ENCODE measurements around the gene KDM4C. TPM values are rescaled to one million over a fixed set of nuclear protein-coding genes. Genes with fewer than 3 reads are reported as not detected.
A peak's percentile ranks its signal among the peaks of the same experiment; 100 is the strongest.
"Not testable (repeated sequence)": the region's sequence is repeated elsewhere in the genome, so short reads cannot be mapped to it uniquely, and the experiment has no call there.

The KDM4C gene
- total RNA-seq, 1 experiment from 2014 or later, result 17.0 TPM

GRCh38 chr9:6806318-6806717 lies 48.5 kb downstream of the KDM4C start:
- H3K27me3 ChIP-seq; H3K9me3 ChIP-seq (replicated peaks); H3K4me1 ChIP-seq; H3K36me3 ChIP-seq; H3K27ac ChIP-seq; DNase-seq; H3K4me3 ChIP-seq: not testable (repeated sequence)

GRCh38 chr9:6807669-6808068 lies 49.9 kb downstream of the KDM4C start:
- not testable (repeated sequence) for H3K4me3 ChIP-seq, DNase-seq

GRCh38 chr9:6811436-6811835 lies 53.7 kb downstream of the KDM4C start:
- no peak for DNase-seq
- no peak overlapping the region for H3K27ac ChIP-seq
- H3K27me3 ChIP-seq, result no peaks in the 10 kb centered on the region

More at GRCh38 chr9:6807669-6808068, 49.9 kb downstream of the KDM4C start:
- not testable (repeated sequence) for H3K27me3 ChIP-seq; H3K36me3 ChIP-seq; H3K9me3 ChIP-seq (replicated peaks); H3K27ac ChIP-seq; H3K4me1 ChIP-seq

GRCh38 chr9:6816581-6816980 lies 58.8 kb downstream of the KDM4C start:
- Histone ChIP-seq H3K9me3 (replicated peaks) (no peaks in the 10 kb centered on the region), H3K4me1 (no peaks in the 10 kb centered on the region), H3K27ac (no peak overlapping the region), H3K4me3 (no peak overlapping the region), H3K36me3 (no peaks in the 10 kb centered on the region), H3K27me3 (no peaks in the 10 kb centered on the region)
- no peak for DNase-seq

More at GRCh38 chr9:6811436-6811835, 53.7 kb downstream of the KDM4C start:
- Histone ChIP-seq H3K4me3 (no peak overlapping the region), H3K36me3 (no peaks in the 10 kb centered on the region), H3K4me1 (no peaks in the 10 kb centered on the region), H3K9me3 (replicated peaks) (no peaks in the 10 kb centered on the region)

GRCh38 chr9:6818292-6818922 lies 60.6 kb downstream of the KDM4C start:
- no peak for DNase-seq
- Histone ChIP-seq H3K36me3 (no peaks in the 10 kb centered on the region), H3K27me3 (no peaks in the 10 kb centered on the region), H3K27ac (no peak overlapping the region), H3K4me1 (no peaks in the 10 kb centered on the region), H3K4me3 (no peak overlapping the region), H3K9me3 (replicated peaks) (no peaks in the 10 kb centered on the region)

GRCh38 chr9:6819112-6819511 lies 61.3 kb downstream of the KDM4C start:
- H3K9me3 ChIP-seq (replicated peaks), result no peaks in the 10 kb centered on the region
- no peak for DNase-seq
- H3K27me3 ChIP-seq, result no peaks in the 10 kb centered on the region
- no peaks in the 10 kb centered on the region for H3K36me3 ChIP-seq
- H3K4me3 ChIP-seq, result no peak overlapping the region
- no peak overlapping the region for H3K27ac ChIP-seq
- H3K4me1 ChIP-seq, result no peaks in the 10 kb centered on the region

- H3K4me3 ChIP-seq, result no peak overlapping the region
- H3K9me3 ChIP-seq (replicated peaks), result no peaks in the 10 kb centered on the region
- no peaks in the 10 kb centered on the region for H3K27me3 ChIP-seq
- DNase-seq, result no peak
- H3K27ac ChIP-seq, result no peak overlapping the region
- H3K4me1 ChIP-seq, result no peaks in the 10 kb centered on the region
- H3K36me3 ChIP-seq, result no peaks in the 10 kb centered on the region
Observed at GRCh38 chr9:6819529-6819928, 61.8 kb downstream of the KDM4C start.

- no peak for DNase-seq
- no peak overlapping the region for H3K27ac ChIP-seq
- H3K36me3 ChIP-seq, result no peaks in the 10 kb centered on the region
- no peaks in the 10 kb centered on the region for H3K9me3 ChIP-seq (replicated peaks)
- H3K4me1 ChIP-seq, result no peaks in the 10 kb centered on the region
- H3K27me3 ChIP-seq, result no peaks in the 10 kb centered on the region
- H3K4me3 ChIP-seq, result no peak overlapping the region
Observed at GRCh38 chr9:6822696-6823095, 64.9 kb downstream of the KDM4C start.

- DNase-seq, result peak; percentile 8 to 70
- Histone ChIP-seq H3K27me3 (no peaks in the 10 kb centered on the region), H3K4me1 (no peaks in the 10 kb centered on the region), H3K36me3 (no peaks in the 10 kb centered on the region), H3K9me3 (replicated peaks) (no peaks in the 10 kb centered on the region), H3K4me3 (no peak overlapping the region), H3K27ac (no peak overlapping the region)
Observed at GRCh38 chr9:6827439-6828145, 69.8 kb downstream of the KDM4C start.

- Histone ChIP-seq H3K27ac (no peak overlapping the region), H3K9me3 (replicated peaks) (no peaks in the 10 kb centered on the region), H3K4me1 (no peaks in the 10 kb centered on the region), H3K27me3 (no peaks in the 10 kb centered on the region), H3K36me3 (no peaks in the 10 kb centered on the region), H3K4me3 (no peak overlapping the region)
- DNase-seq, result no peak
Observed at GRCh38 chr9:6829027-6829426, 71.3 kb downstream of the KDM4C start.

GRCh38 chr9:6829536-6829935 lies 71.8 kb downstream of the KDM4C start:
- Histone ChIP-seq H3K9me3 (replicated peaks) (no peaks in the 10 kb centered on the region), H3K27me3 (no peaks in the 10 kb centered on the region), H3K4me1 (no peaks in the 10 kb centered on the region), H3K4me3 (no peak overlapping the region), H3K36me3 (no peaks in the 10 kb centered on the region), H3K27ac (no peak overlapping the region)
- DNase-seq, result no peak

GRCh38 chr9:6833518-6834192 lies 75.9 kb downstream of the KDM4C start:
- H3K27ac ChIP-seq, result no peak overlapping the region
- no peak overlapping the region for H3K4me3 ChIP-seq
- H3K4me1 ChIP-seq, result no peaks in the 10 kb centered on the region
- no peaks in the 10 kb centered on the region for H3K9me3 ChIP-seq (replicated peaks)
- no peaks in the 10 kb centered on the region for H3K27me3 ChIP-seq
- H3K36me3 ChIP-seq, result no peaks in the 10 kb centered on the region
- no peak for DNase-seq

- Histone ChIP-seq H3K4me1 (no peaks in the 10 kb centered on the region), H3K27ac (no peak overlapping the region), H3K4me3 (no peak overlapping the region), H3K36me3 (no peaks in the 10 kb centered on the region), H3K9me3 (replicated peaks) (no peaks in the 10 kb centered on the region), H3K27me3 (no peaks in the 10 kb centered on the region)
- no peak for DNase-seq
Observed at GRCh38 chr9:6834306-6834705, 76.5 kb downstream of the KDM4C start.

- no peaks in the 10 kb centered on the region for H3K4me1 ChIP-seq
- H3K9me3 ChIP-seq (replicated peaks), result no peaks in the 10 kb centered on the region
- no peak overlapping the region for H3K4me3 ChIP-seq
- no peaks in the 10 kb centered on the region for H3K27me3 ChIP-seq
- no peak overlapping the region for H3K27ac ChIP-seq
- no peak for DNase-seq
- no peaks in the 10 kb centered on the region for H3K36me3 ChIP-seq
Observed at GRCh38 chr9:6838158-6838557, 80.4 kb downstream of the KDM4C start.

GRCh38 chr9:6842584-6842947 lies 84.8 kb downstream of the KDM4C start:
- Histone ChIP-seq H3K9me3 (replicated peaks) (no peaks in the 10 kb centered on the region), H3K36me3 (no peaks in the 10 kb centered on the region), H3K27ac (no peak overlapping the region), H3K4me3 (no peak overlapping the region), H3K27me3 (no peaks in the 10 kb centered on the region), H3K4me1 (no peaks in the 10 kb centered on the region)
- peak in 1 of 2 experiments; percentile 6 for DNase-seq

All from SJCRH30 (cell line).